Lower lobe of right lung (tissue), 2 donors: ENCODE measurements around the gene RPL15. TPM values are rescaled to one million over a fixed set of nuclear protein-coding genes. Genes with fewer than 3 reads are reported as not detected.
"Not testable (repeated sequence)": the region's sequence is repeated elsewhere in the genome, so short reads cannot be mapped to it uniquely, and the experiment has no call there.

Source experiments
- ATAC-seq, 2 donors: fragments of 200-7000 bp; cut with Tn5 transposase; one replicate each; pipeline ENCODE4 v1.9.1; 2020 to 2022; ENCODE audit warnings: mild to moderate bottlenecking in 2 of 2, moderate library complexity in 2 of 2
- DNase-seq: peaks from one replicate; pipeline ENCODE4 v3.0.0-alpha.2; 2020
- H3K27ac ChIP-seq: fragments of 200-600 bp; one replicate; pipeline ENCODE4 v1.8.0; 2022
- H3K27me3 ChIP-seq: fragments of 200-600 bp; one replicate; pipeline ENCODE4 v1.8.0; 2022; ENCODE audit warnings: low read depth
- H3K36me3 ChIP-seq: fragments of 200-600 bp; one replicate; pipeline ENCODE4 v1.8.0; 2022; ENCODE audit warnings: mild to moderate bottlenecking
- H3K4me1 ChIP-seq: fragments of 200-600 bp; one replicate; pipeline ENCODE4 v1.8.0; 2022
- H3K4me3 ChIP-seq: fragments of 200-600 bp; one replicate; pipeline ENCODE4 v1.8.0; 2022; ENCODE audit warnings: mild to moderate bottlenecking
- H3K9me3 ChIP-seq: fragments of 200-600 bp; one replicate; pipeline ENCODE4 v1.8.0; 2022
- CTCF ChIP-seq: fragments of 200-600 bp; IDR thresholded peaks from one replicate; pipeline ENCODE4 v1.8.0; 2022; ENCODE audit warnings: antibody characterized with exemption, mild to moderate bottlenecking
- intact Hi-C: fragments of 100-400 bp; cut with DNase I; formaldehyde crosslinking; loops from one replicate; pipeline ENCODE4 v1.11.0; 2022
- long read RNA-seq: library from polyadenylated mRNA; unstranded; transcript quantifications from one replicate; pipeline ENCODE4 v2.0.0, GENCODE V29; 2021
- total RNA-seq: library from RNA; stranded (reverse); fragmentation: NEBNext Ultra II Directional; extraction: Animal tissue kit (Norgen Biotek cat#: 25700); gene quantifications from one replicate; pipeline ENCODE4 v1.2.1, GENCODE V29; 2021
- donor health status: DM: no; HTN: yes; CAD: no; lungs with severe emphysema.

The RPL15 gene
- 1,413 TPM for total RNA-seq
- long read RNA-seq, transcript RPL15-215 (4 exons, 824 nt) = minor isoform, 5 of 713 reads
- long read RNA-seq, transcript RPL15-202 (3 exons, 820 nt) = minor isoform, 23 of 713 reads
- long read RNA-seq, transcript RPL15-208 (4 exons, 1,063 nt) = minor isoform, 55 of 713 reads
- long read RNA-seq, transcript RPL15-201 (4 exons, 2,730 nt) = major isoform, 596 of 713 reads
- long read RNA-seq, partial matches to known transcripts = 1 of 713 reads
- long read RNA-seq, other reads (novel, unspliced or antisense) = 26 of 713 reads

- no peaks in the 10 kb centered on the region for H3K9me3 ChIP-seq
- peak; percentile 57 for TF ChIP-seq CTCF
- ATAC-seq = peak; percentile 99
- H3K4me1 ChIP-seq = peaks cover 44% of the 10 kb centered on the region
- DNase-seq = peak; percentile 98
- H3K36me3 ChIP-seq = peaks cover 40% of the 10 kb centered on the region
- H3K27me3 ChIP-seq = no peaks in the 10 kb centered on the region
- peak within 1 kb of the TSS; percentile 92 for H3K27ac ChIP-seq
- intact Hi-C loops = no loop called here
- H3K4me3 ChIP-seq = peak within 1 kb of the TSS; percentile 94
Observed at GRCh38 chr3:23916886-23917678, at the start of gene RPL15, which contains the start of gene NKIRAS1. RPL15 (plus strand) TSS chr3:23917132; CDS start chr3:23917860, 728 bp downstream. NKIRAS1 (minus strand) TSS chr3:23916990; CDS start chr3:23910904, 6,086 bp downstream.

- TF ChIP-seq CTCF = no peak
- Histone ChIP-seq H3K4me3 (no peak overlapping the region), H3K27ac (no peak overlapping the region), H3K36me3 (no peaks in the 10 kb centered on the region), H3K27me3 (no peaks in the 10 kb centered on the region), H3K9me3 (no peaks in the 10 kb centered on the region), H3K4me1 (peaks cover 47% of the 10 kb centered on the region)
- ATAC-seq (no peak), DNase-seq (no peak)
- intact Hi-C loops = no loop called here
Observed at GRCh38 chr3:23867400-23867799, 49.5 kb upstream of the RPL15 start.

GRCh38 chr3:23867838-23868237 is 49.1 kb upstream of the RPL15 start:
- no peak for ATAC-seq

GRCh38 chr3:23869977-23870662 is 46.8 kb upstream of the RPL15 start:
- DNase-seq (no peak), ATAC-seq (no peak)
- no peaks in the 10 kb centered on the region for H3K27me3 ChIP-seq
- intact Hi-C loops = no loop called here
- H3K4me3 ChIP-seq = no peak overlapping the region
- H3K9me3 ChIP-seq = no peaks in the 10 kb centered on the region
- no peak overlapping the region for H3K27ac ChIP-seq
- no peaks in the 10 kb centered on the region for H3K36me3 ChIP-seq
- no peak for TF ChIP-seq CTCF
- H3K4me1 ChIP-seq = peaks cover 53% of the 10 kb centered on the region

More at GRCh38 chr3:23867838-23868237, 49.1 kb upstream of the RPL15 start:
- intact Hi-C loops = no loop called here
- TF ChIP-seq CTCF = no peak
- no peak overlapping the region for H3K27ac ChIP-seq
- H3K4me3 ChIP-seq = no peak overlapping the region
- H3K4me1 ChIP-seq = peaks cover 44% of the 10 kb centered on the region
- H3K27me3 ChIP-seq = no peaks in the 10 kb centered on the region
- DNase-seq = no peak
- H3K9me3 ChIP-seq = no peaks in the 10 kb centered on the region
- H3K36me3 ChIP-seq = no peaks in the 10 kb centered on the region

GRCh38 chr3:23870663-23871043 is 46.3 kb upstream of the RPL15 start:
- H3K27ac ChIP-seq, ATAC-seq, H3K9me3 ChIP-seq, DNase-seq, H3K36me3 ChIP-seq, intact Hi-C loops, H3K4me3 ChIP-seq, H3K27me3 ChIP-seq: not testable (repeated sequence)
- peaks cover 48% of the 10 kb centered on the region for H3K4me1 ChIP-seq

- H3K36me3 ChIP-seq, H3K9me3 ChIP-seq, H3K4me3 ChIP-seq, ATAC-seq, intact Hi-C loops, DNase-seq, H3K27ac ChIP-seq, H3K27me3 ChIP-seq: not testable (repeated sequence)
- H3K4me1 ChIP-seq = peaks cover 43% of the 10 kb centered on the region
Observed at GRCh38 chr3:23871361-23871760, 45.6 kb upstream of the RPL15 start.
